Raji (cell line): Measurements from ENCODE around the gene RWDD4.

Experiments
- POLR2A ChIP-seq: IDR thresholded peaks from 2 replicates; pipeline ENCODE4 v1.6.1; 2011; ENCODE audit warnings: low read depth, low read length, control low read depth; ENCODE audit not compliant: insufficient read depth

RWDD4 gene

DNA sequence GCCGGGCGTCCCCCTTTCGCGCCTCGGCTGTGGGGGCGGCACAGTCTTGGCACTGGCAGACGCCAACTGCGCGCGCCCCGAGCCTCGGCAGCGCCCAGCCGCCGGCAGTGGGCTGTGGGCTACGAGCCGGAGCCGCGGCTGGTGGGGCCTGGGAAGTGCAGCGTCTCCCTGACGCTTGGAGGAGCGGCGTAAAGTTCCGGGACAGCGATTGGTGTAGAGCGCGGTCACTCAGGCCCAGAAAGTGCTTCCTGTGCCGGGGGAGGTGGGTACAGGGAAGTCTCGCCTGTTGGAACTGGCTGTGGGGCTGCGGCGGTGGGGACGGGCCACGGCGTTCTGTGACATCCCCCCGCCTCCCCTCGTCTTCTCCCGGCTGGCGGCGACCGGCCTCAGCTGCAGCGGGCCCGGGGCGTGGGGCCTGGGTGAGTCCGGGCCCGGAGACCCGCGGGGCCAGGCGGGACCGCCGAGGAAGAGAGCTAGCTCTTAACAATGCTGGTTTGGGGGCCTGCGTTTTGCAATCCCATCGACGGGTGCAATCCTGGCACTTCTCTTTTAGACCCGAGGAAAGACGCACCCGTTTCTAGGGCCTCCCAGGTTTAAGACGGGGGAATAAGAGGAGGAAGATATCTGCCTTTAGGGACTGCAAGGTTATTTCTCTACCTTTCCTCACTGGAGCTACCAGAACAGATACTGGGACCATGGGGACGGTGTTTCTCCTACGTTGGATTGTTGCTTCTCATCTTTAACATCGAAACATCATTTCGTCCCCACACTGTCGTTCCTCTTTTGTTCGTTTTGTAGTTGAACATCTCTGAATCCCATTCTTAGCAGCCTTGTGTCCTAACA is at the start of gene RWDD4, which contains the start of gene TRAPPC11:
Gene RWDD4 (minus strand): TSS at position 157 of the 843 bp plus-strand sequence. CDS start 233 bp downstream, outside the sequence.
Gene TRAPPC11 (plus strand): TSS at position 265 of the 843 bp plus-strand sequence. CDS start 4,575 bp downstream, outside the sequence.
- TF ChIP-seq POLR2A = peak; percentile 76

DNA sequence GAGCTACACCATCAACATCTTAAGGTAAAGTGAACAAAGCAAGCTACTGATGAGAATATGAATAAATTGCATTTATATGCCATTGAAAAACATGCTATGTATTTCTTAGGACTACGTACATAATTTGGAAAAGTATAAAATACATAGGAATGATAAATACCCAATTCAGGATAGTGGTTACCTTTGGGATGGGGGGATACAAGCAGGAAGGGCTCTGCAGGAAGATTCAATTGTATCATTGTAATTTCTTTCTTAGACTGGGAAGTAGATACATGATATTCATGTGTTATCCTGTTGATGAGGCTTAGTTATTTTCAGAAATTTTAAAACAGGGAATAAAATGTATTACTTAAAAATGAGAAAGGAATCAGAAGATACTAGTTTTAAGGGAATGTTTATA is 43.5 kb upstream of the RWDD4 start:
- no peak for TF ChIP-seq POLR2A

DNA sequence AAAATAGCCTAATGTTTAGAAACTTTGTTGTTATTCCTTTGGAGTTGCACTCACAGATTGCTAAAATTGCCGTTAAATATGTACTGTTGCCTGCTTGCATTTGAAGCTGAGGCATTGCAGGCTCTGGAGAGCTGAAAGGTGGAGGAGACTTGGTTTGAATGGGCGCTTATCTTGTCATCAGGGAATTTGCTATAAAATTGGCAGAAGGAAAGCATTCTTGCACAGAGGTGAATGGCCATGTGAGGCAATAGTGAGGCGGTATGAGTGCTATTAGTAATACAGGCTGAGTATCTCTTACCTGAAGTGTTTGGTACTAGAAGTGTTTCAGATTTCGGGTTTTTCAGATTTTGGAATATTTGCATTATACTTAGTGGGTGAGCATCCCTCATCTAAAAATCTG is 41.4 kb upstream of the RWDD4 start:
- TF ChIP-seq POLR2A = no peak

DNA sequence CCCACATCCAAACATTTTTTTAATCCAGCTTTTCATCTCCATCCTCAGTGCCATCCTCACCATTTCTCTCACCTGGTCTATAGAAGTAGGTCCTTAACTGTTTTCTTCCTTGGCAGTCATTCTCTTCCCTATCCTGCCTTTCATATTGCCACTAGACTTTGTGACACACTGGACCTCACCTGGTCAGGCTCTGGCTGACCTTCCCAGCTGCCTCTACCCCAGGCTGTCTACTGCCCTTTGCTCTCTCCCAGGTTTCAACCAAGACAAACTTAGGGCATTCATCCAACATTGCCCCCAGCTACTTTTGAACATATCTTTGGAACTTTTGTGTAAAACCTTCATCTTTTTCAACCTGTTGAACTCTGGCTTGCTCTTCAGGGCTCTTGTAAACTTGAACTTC is 39.9 kb upstream of the RWDD4 start:
- no peak for TF ChIP-seq POLR2A

DNA sequence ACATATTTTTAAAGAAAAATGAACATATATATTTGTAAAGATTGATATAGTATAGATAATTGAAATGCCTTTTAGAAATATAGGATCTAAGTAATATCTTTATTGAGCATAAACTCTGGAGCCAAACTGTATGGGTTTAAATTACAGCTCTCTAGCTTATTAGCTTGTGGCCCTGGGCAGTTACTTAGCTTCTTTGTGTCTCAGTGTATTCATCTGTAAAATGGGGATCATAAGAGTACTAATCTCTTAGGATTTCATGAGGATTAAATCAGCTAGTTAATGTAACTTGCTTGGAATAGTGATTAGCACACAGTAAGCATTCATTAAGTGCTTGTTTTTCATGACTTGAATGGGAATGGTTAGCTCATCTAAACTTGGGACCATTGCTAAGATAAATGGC is 32.9 kb upstream of the RWDD4 start:
- TF ChIP-seq POLR2A = no peak

DNA sequence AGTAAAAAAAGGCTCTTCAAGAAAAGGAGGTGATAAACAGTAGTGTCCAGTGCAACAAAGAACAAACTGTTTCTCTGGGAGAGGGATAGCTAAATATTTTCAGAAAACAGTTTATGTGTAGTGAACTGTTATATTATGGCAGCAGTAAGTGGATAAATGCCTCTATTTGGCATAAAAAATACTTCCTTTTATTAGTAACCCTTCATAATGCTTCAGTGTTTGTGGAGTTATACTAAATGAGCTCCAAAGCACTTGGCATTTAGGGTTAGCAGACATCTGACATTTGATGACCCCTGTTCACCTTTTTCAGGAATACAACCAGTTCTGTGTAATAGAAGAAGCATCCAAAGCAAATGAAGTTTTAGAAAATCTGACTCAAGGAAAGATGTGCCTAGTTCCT is 32.0 kb upstream of the RWDD4 start:
- no peak for TF ChIP-seq POLR2A

GRCh38 chr4:183688216-183688615 is 29.2 kb upstream of the RWDD4 start:
- no peak for TF ChIP-seq POLR2A

- no peak for TF ChIP-seq POLR2A
Observed at GRCh38 chr4:183686461-183686860, 27.5 kb upstream of the RWDD4 start.

DNA sequence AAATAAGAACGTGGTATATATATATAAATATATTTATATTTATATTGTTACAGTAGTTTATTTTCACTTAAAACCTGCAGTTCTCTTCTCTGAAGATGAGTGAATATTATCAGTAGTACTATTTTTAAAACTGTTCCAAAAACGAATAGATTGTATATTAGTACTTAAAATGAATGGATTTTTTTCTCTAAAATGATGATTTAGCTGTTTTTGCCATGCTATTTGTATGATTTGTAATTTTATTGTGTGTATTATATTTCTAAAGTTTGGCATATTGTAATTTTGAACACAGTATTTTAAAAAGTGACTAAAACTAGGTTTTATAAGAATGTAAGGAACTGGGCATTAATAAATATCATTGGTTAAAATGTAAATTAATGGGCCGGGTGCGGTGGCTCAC is 22.1 kb upstream of the RWDD4 start:
- no peak for TF ChIP-seq POLR2A

DNA sequence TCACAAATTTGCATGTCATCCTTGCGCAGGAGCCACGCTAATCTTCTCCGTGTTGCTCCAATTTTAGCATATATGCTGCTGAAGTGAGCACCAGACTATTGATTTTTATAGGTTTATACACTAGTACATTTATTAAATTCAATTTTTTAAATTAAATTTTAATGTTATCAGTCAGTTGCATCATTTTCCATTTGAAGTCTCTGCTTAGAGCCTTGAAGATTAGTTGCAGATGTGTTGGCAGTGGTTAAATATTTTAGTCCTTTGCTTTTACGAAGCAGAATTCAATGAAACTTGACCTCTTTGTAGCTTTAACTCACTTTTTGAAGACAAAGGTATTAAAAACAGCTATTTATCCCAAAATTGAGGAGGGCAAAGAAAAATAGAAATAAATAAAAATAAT is 16.6 kb upstream of the RWDD4 start:
- TF ChIP-seq POLR2A = no peak

- TF ChIP-seq POLR2A = no peak
Observed at GRCh38 chr4:183674153-183674552, 15.2 kb upstream of the RWDD4 start.

DNA sequence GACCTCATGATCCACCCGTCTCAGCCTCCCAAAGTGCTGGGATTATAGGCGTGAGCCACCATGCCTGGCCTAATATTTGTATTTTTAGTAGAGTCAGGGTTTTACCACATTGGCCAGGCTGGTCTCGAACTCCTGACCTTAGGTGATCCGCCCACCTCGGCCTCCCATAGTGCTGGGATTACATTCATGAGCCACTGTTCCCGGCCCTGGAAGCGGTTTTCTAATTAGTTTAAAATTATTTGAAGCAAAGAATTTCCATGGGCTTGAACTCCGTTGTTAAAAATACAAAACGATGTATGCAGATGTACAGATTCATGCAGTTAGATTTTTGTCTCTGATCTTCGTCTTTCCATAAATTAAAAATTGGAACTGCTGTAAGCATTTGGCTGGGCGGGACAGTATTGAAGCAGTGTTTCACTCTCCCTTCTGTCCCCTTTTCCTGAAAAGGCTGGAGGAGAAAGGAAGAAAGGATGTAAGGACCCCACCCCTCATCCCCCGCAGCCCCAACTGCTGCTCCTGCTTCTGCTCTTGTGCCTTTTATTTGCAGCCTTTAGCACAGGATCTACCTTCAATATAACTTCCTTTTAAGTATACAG is 12.1 kb upstream of the RWDD4 start:
- TF ChIP-seq POLR2A = no peak

- no peak for TF ChIP-seq POLR2A
Observed at GRCh38 chr4:183670251-183670650, 11.3 kb upstream of the RWDD4 start.

DNA sequence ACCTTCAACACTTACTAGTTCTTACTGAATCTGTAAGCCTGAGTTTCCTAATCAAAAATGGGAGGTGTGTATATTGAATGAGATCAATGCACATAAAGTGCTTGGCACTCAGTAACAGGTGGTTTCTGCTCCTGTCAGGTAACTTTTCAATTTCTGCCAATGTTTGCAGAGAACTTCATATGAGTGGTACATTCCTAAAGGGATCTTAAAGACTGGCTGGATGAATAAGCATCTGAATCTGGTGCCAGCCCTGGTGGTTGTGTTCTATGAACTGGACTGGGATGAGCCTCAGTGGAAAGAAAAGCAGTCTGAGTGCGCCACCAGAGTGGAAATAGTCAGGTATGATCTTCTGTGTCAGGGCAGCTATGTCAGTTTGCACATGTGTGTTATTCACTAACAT is 7.1 kb upstream of the RWDD4 start:
- no peak for TF ChIP-seq POLR2A

- no peak for TF ChIP-seq POLR2A
Observed at GRCh38 chr4:183659872-183660242, 872 bp upstream of the RWDD4 start.

- no peak for TF ChIP-seq POLR2A
Observed at GRCh38 chr4:183658362-183659028, 490 bp downstream of the RWDD4 start.
